ENCODE measurements around the gene CAMTA1. TPM values are rescaled to one million over a fixed set of nuclear protein-coding genes. Genes with fewer than 3 reads are reported as not detected.

CAMTA1 gene
- total RNA-seq, 1 donor, result 19.9 TPM

DNA sequence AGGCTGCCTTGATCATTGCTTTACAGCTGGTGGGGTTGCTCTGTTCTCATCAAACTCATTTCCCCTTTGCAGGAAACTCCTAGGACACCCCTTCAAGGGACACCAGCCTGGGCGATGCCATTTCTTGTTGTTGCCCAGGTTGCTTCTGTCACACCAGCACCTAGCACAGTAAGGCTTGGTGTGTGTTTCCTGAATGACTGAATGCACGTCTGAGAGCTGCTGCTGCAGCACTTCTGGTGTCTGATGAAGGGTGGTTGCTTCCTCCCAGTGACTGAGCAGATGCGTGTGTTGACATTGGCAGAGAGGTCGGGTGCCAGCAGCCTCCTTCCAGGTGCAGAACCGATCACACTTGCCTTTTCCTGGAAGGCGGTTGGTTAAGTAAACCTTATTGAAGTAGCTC, 477.4 kb downstream of the CAMTA1 start:
- DNase-seq (ENCODE audit: low read depth in 2 of 3, low spot score in 2 of 3), result no peak

- DNase-seq (ENCODE audit: low read depth in 2 of 3, low spot score in 2 of 3), result no peak
These were observed 478.0 kb downstream of the CAMTA1 start for GRCh38 chr1:7263021-7263960.

GRCh38 chr1:7264101-7264500, 478.8 kb downstream of the CAMTA1 start:
- no peak for DNase-seq (ENCODE audit: low read depth in 2 of 3, low spot score in 2 of 3)

DNA sequence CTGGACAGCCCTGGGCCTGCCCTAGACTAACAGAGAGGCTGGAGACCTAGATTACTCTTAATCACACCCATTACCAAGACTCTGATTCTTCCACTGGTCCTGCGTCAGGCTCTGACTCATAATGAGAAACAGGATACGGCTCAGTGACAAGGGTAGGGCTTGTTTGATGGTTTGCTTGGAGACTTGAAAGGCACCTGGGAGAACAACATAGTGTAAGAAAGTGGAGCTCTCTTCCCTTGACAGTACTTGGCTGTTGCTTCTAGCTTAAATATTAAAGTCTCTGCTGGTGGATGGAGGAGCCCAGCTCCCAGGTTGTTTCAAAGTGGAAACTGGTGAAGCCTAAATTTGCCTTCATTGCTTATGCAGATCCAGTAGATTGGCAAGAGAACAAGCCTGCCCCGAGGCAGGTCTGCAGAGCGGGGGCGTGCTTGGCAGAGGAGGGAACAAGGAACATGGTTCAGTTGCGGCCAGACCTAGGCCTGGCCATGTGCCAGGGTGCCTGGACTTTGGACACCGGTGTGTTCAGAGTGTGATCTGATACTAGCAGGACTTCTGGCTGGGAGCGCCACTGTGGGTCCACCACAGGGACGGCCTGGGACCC, 480.6 kb downstream of the CAMTA1 start:
- DNase-seq (ENCODE audit: low read depth in 2 of 3, low spot score in 2 of 3), result no peak

DNA sequence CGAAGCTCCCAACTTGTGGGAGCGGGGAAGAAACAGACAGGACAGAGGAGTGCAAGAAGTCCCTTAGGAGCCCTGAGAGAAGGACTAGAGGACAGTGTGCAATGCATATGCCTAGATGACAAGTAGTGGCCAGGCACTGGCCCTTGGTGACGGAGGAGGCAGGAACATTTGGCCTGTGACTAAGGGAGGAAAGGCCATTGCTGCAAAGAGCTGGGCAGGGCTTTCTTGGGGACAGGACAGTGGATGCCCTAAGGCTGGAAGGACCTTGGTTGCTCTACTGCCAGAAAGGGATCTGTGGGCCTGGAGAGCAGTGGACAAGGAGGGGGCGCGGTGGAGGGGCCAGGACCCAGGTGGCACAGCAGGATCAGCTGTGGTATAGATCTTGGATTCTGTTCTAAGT, 481.3 kb downstream of the CAMTA1 start:
- no peak for DNase-seq (ENCODE audit: low read depth in 2 of 3, low spot score in 2 of 3)

- DNase-seq (ENCODE audit: low read depth in 2 of 3, low spot score in 2 of 3), result no peak
These were observed 482.2 kb downstream of the CAMTA1 start for GRCh38 chr1:7267493-7267892.

- no peak for DNase-seq (ENCODE audit: low read depth in 2 of 3, low spot score in 2 of 3)
These were observed 483.7 kb downstream of the CAMTA1 start for GRCh38 chr1:7268983-7269382.

GRCh38 chr1:7269525-7269924, 484.3 kb downstream of the CAMTA1 start:
- DNase-seq (ENCODE audit: low read depth in 2 of 3, low spot score in 2 of 3), result no peak

GRCh38 chr1:7274256-7274655, 489.0 kb downstream of the CAMTA1 start:
- DNase-seq (ENCODE audit: low read depth in 2 of 3, low spot score in 2 of 3), result no peak

DNA sequence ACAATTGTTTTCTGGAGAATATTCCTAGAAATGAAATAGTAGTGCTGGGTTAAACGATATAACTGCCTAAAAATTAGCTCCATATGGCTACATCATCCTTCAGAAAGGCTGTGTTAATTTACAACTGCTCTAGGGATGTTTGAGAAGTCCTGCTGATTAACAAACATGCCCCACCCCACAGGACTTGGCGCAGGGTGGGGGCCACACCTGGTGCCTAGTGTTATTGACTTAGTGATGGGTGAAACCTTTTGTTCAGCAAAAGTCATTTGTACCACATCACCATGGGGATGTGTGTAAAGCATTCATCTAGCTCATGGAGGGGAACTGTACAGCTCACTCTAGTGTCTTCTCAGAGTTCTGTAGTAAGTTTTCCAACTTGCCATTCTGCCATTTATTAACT, 492.8 kb downstream of the CAMTA1 start:
- no peak for DNase-seq (ENCODE audit: low read depth in 2 of 3, low spot score in 2 of 3)

- DNase-seq (ENCODE audit: low read depth in 2 of 3, low spot score in 2 of 3), result no peak
These were observed 493.8 kb downstream of the CAMTA1 start for GRCh38 chr1:7278827-7279765.

GRCh38 chr1:7279769-7280168, 494.5 kb downstream of the CAMTA1 start:
- no peak for DNase-seq (ENCODE audit: low read depth in 2 of 3, low spot score in 2 of 3)

GRCh38 chr1:7280347-7280960, 495.2 kb downstream of the CAMTA1 start:
- no peak for DNase-seq (ENCODE audit: low read depth in 2 of 3, low spot score in 2 of 3)

DNA sequence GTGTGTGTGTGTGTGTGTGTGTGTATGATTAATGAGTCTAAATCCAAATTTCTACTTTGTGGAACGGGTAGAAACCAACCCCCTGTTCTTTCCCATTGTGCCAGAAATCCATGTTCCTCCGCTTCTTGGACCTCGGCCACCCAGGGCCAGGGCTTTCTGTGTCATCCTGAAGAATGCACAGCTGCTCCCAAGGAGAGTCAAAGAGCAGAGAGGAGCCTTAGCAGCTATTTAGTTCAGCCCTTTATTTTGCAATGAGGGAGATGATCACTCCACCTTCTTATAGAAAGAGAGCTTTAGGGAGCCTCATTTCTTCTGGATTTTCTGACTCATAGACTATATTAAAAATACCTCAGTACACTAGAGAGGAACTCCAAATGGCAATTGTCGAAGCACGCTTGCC, 496.6 kb downstream of the CAMTA1 start:
- DNase-seq (ENCODE audit: low read depth in 2 of 3, low spot score in 2 of 3), result no peak

DNA sequence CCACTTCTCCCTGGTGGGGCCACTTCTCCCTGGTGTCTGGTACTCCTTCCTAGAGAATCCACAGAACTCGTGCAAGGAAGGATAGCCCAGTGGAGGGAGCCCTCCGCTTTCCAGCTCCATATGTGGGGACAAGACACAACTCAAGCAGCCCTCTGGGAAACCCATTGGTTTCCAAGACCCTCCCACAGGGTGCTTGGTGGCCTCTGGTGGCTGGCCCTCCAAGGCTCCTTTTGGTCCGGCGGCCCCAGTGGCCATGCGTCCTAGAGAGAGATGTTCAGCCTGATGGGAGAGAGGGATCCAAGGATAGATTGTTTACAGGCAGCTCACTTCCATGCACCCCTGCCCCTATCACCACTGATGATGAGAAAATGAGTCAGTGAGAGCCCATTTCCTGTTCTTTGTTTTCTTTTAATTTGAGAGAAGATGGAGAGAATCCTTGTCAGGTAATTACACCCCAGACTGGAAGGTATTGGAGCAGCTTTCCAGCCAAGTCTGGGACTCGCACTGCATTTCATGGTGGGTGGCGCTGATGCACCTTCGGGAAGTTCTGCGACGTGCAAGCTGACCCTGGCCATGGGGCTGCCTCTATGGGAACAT, 499.7 kb downstream of the CAMTA1 start:
- no peak for DNase-seq (ENCODE audit: low read depth in 2 of 3, low spot score in 2 of 3)

GRCh38 chr1:7285856-7286454, 500.7 kb downstream of the CAMTA1 start:
- DNase-seq (ENCODE audit: low read depth in 2 of 3, low spot score in 2 of 3), result no peak

GRCh38 chr1:7287013-7287412, 501.8 kb downstream of the CAMTA1 start:
- DNase-seq (ENCODE audit: low read depth in 2 of 3, low spot score in 2 of 3), result no peak

GRCh38 chr1:7288992-7289391, 503.7 kb downstream of the CAMTA1 start:
- DNase-seq (ENCODE audit: low read depth in 2 of 3, low spot score in 2 of 3), result no peak

DNA sequence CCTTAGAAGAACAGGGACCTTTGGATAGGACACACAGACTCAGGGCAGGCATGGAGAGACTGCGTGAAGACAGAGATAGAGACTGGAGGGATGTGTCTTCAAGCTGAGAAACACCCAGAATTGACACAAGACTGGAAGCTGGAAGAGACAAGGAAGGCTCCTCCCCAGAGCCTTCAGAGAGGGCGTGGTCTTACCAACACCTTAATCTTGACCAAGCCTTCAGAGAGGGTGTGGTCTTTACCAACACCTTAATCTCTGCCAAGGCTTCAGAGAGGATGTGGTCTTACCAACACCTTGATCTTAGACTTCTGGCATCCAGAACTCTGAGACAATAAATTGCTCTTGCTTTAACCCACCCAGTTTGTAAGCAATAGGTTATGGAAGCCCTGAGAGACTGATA, 504.4 kb downstream of the CAMTA1 start:
- no peak for DNase-seq (ENCODE audit: low read depth in 2 of 3, low spot score in 2 of 3)
